SK-N-SH treated with all-trans-retinoic acid at 6 μM for 48 hours (cell line): ENCODE data around the gene PRELID3B.

Source experiments
- ARNTL ChIP-seq: fragments of 450-650 bp; formaldehyde crosslinking; IDR thresholded peaks from 2 replicates; pipeline ENCODE4 v1.5.0; 2020; ENCODE audit warnings: low read depth, mild to moderate bottlenecking, moderate library complexity, borderline replicate concordance
- GLIS3 ChIP-seq: fragments of 250-450 bp; sonication (Bioruptor Pico); IDR thresholded peaks from 2 replicates; pipeline ENCODE4 v1.5.0; 2020; ENCODE audit warnings: mild to moderate bottlenecking, moderate library complexity
- ISL1 ChIP-seq: fragments of 250-450 bp; sonication (Bioruptor Pico); IDR thresholded peaks from 2 replicates; pipeline ENCODE4 v2.1.2; 2022; ENCODE audit warnings: mild to moderate bottlenecking, moderate library complexity
- PATZ1 ChIP-seq: fragments of 250-450 bp; sonication (Bioruptor Pico); IDR thresholded peaks from 2 replicates; pipeline ENCODE4 v1.8.0; 2020; ENCODE audit warnings: mild to moderate bottlenecking, moderate library complexity, borderline replicate concordance
- RARB ChIP-seq: fragments of 250-450 bp; sonication (Bioruptor Pico); IDR thresholded peaks from 2 replicates; pipeline ENCODE4 v1.8.0; 2021; ENCODE audit warnings: mild to moderate bottlenecking, moderate library complexity
- SNAI2 ChIP-seq: fragments of 250-450 bp; sonication (Bioruptor Pico); IDR thresholded peaks from 2 replicates; pipeline ENCODE4 v1.5.0; 2020; ENCODE audit warnings: mild to moderate bottlenecking, moderate library complexity
- TCF4 ChIP-seq: fragments of 250-450 bp; sonication (Bioruptor Pico); IDR thresholded peaks from 2 replicates; pipeline ENCODE4 v1.8.0; 2021; ENCODE audit warnings: mild to moderate bottlenecking, moderate library complexity, borderline replicate concordance
- TSHZ2 ChIP-seq: fragments of 250-450 bp; sonication (Bioruptor Pico); IDR thresholded peaks from 2 replicates; pipeline ENCODE4 v1.5.0; 2020; ENCODE audit warnings: mild to moderate bottlenecking, moderate library complexity

GRCh38 chr20:59004763-59005522, 37.6 kb downstream of the PRELID3B start:
- no peak for TF ChIP-seq ARNTL (CRISPR knock-in tag)
- TF ChIP-seq GLIS3 (CRISPR knock-in tag), result no peak
- TF ChIP-seq ISL1 (CRISPR knock-in tag), result no peak
- no peak for TF ChIP-seq RARB
- TF ChIP-seq TSHZ2, result no peak
- TF ChIP-seq SNAI2, result no peak
- no peak for TF ChIP-seq PATZ1 (CRISPR knock-in tag)
- no peak for TF ChIP-seq TCF4
